SH-SY5Y (cell line): Measurements from ENCODE around the gene CNPY4.

Experiments used
- GATA2 ChIP-seq: IDR thresholded peaks from 2 replicates; pipeline ENCODE4 v1.6.1; 2011; ENCODE audit warnings: mild to moderate bottlenecking, low read depth, low read length
- GATA3 ChIP-seq: IDR thresholded peaks from 2 replicates; pipeline ENCODE4 v1.6.1; 2011; ENCODE audit warnings: low read depth, mild to moderate bottlenecking, low read length, moderate library complexity

DNA sequence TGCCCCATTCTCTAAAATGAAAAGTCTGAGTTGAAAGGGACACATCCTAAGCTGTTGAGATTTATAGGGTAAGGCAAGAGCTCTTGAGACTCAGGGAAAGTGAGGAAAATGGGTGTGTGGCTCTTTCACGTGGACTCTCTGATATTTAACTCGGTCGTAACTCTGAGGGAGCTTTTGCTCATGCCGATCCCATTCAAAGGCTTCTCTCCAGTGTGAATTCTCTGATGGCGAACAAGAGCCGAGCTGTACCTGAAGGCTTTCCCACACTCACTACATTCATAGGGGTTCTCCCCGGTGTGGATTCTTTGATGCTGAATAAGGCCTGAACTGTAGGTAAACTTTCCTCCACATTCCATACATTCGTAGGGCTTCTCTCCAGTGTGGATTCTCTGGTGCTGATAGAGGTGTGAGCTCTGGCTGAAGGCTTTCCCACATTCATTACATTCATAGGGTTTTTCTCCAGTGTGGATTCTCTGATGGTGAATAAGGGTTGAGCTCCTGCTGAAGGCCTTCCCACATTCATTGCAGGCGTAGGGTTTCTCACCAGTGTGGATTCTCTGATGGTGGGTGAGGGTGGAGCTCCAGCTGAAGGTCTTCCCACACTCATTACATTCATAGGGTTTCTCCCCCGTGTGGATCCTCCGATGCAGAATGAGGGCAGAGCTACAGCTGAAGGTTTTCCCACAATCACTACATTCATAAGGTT is 48.3 kb upstream of the CNPY4 start:
- TF ChIP-seq GATA3 (no peak), GATA2 (no peak)
